Activated T-helper 2 cell treated with anti-CD3 and anti-CD28 coated beads, Interferon-gamma antibody, Interleukin-2, Interleukin-4, amounts not matched to agents 10 μg/mL and 5 μg/mL and 100 μg/mL, durations not matched to agents 14 hours and 24 hours and 36 hours (primary cell): ENCODE results near the gene DNAI1. TPM values are rescaled to one million over a fixed set of nuclear protein-coding genes. Genes with fewer than 3 reads are reported as not detected.

Experiments used
- DNase-seq: peaks from one replicate; pipeline ENCODE4 v3.0.0; 2021; ENCODE audit warnings: low spot score
- H3K27ac Mint-ChIP-seq: one replicate; pipeline ENCODE4 v1.8.0; 2021; ENCODE audit warnings: mixed read lengths
- H3K27me3 Mint-ChIP-seq: one replicate; pipeline ENCODE4 v1.8.0; 2021; ENCODE audit warnings: low read depth, mixed read lengths
- H3K36me3 Mint-ChIP-seq: one replicate; pipeline ENCODE4 v1.8.0; 2021; ENCODE audit warnings: low read depth, mixed read lengths
- H3K4me1 Mint-ChIP-seq: one replicate; pipeline ENCODE4 v1.8.0; 2021; ENCODE audit warnings: low read depth, mixed read lengths
- H3K4me3 Mint-ChIP-seq: one replicate; pipeline ENCODE4 v1.8.0; 2021; ENCODE audit warnings: low read depth, mild to moderate bottlenecking, moderate library complexity, mixed read lengths
- H3K9me3 Mint-ChIP-seq: one replicate; pipeline ENCODE4 v1.8.0; 2021; ENCODE audit warnings: mixed read lengths
- intact Hi-C: fragments of 100-400 bp; cut with micrococcal nuclease; formaldehyde crosslinking; loops from one replicate; pipeline ENCODE4 v1.15.1; 2023
- total RNA-seq: library from RNA; stranded (reverse); gene quantifications from 2 replicates; pipeline ENCODE4 v1.2.3, GENCODE V29; 2022

The DNAI1 gene
- total RNA-seq, 1 donor from 2014 or later = not detected

- H3K4me3 Mint-ChIP-seq = no peak overlapping the region
Measured at GRCh38 chr9:34456151-34456550, 2.5 kb upstream of the DNAI1 start.

GRCh38 chr9:34456746-34457145, 1.9 kb upstream of the DNAI1 start:
- Mint-ChIP-seq H3K4me1 (peaks cover 46% of the 10 kb centered on the region), H3K36me3 (no peaks in the 10 kb centered on the region), H3K27ac (no peak overlapping the region), H3K4me3 (peak overlapping the region; percentile 88), H3K9me3 (no peaks in the 10 kb centered on the region), H3K27me3 (peaks cover 16% of the 10 kb centered on the region)
- intact Hi-C loops = loop anchor here (5.0 to 10.0 kb wide), 4 partner anchors 156 to 1162 kb away; partner anchors contain the start of genes ATOSB, DNAJB5, NFX1 and RPP25L
- no peak for DNase-seq

More at GRCh38 chr9:34456151-34456550, 2.5 kb upstream of the DNAI1 start:
- Mint-ChIP-seq H3K27ac (no peak overlapping the region), H3K27me3 (peaks cover 10% of the 10 kb centered on the region), H3K36me3 (no peaks in the 10 kb centered on the region), H3K4me1 (peaks cover 47% of the 10 kb centered on the region), H3K9me3 (no peaks in the 10 kb centered on the region)
- no peak for DNase-seq
- intact Hi-C loops = loop anchor here (5.0 to 10.0 kb wide), 4 partner anchors 156 to 1161 kb away; partner anchors contain the start of genes ATOSB, DNAJB5, NFX1 and RPP25L

- Mint-ChIP-seq H3K27ac (peak overlapping the region; percentile 53), H3K27me3 (peaks cover 17% of the 10 kb centered on the region), H3K4me1 (peaks cover 43% of the 10 kb centered on the region), H3K36me3 (no peaks in the 10 kb centered on the region), H3K4me3 (peak overlapping the region; percentile 88), H3K9me3 (no peaks in the 10 kb centered on the region)
- intact Hi-C loops = loop anchor here (1.0 to 10.0 kb wide), 6 partner anchors 155 to 1163 kb away; partner anchors contain the start of genes ATOSB, DCAF12, DNAJB5 and NFX1
- no peak for DNase-seq
Measured at GRCh38 chr9:34457266-34458012, 1.2 kb upstream of the DNAI1 start.

GRCh38 chr9:34458959-34459340, 345 bp downstream of the DNAI1 start:
- intact Hi-C loops = loop anchor here (1.0 to 10.0 kb wide), 6 partner anchors 153 to 1164 kb away; partner anchors contain the start of genes ATOSB, DCAF12, DNAJB5 and NFX1
- peaks cover 43% of the 10 kb centered on the region for H3K4me1 Mint-ChIP-seq
- DNase-seq = no peak
- H3K4me3 Mint-ChIP-seq = peak overlapping the region; percentile 77
- H3K27me3 Mint-ChIP-seq = peaks cover 17% of the 10 kb centered on the region
- H3K27ac Mint-ChIP-seq = no peak overlapping the region
- H3K9me3 Mint-ChIP-seq = no peaks in the 10 kb centered on the region
- H3K36me3 Mint-ChIP-seq = no peaks in the 10 kb centered on the region

DNA sequence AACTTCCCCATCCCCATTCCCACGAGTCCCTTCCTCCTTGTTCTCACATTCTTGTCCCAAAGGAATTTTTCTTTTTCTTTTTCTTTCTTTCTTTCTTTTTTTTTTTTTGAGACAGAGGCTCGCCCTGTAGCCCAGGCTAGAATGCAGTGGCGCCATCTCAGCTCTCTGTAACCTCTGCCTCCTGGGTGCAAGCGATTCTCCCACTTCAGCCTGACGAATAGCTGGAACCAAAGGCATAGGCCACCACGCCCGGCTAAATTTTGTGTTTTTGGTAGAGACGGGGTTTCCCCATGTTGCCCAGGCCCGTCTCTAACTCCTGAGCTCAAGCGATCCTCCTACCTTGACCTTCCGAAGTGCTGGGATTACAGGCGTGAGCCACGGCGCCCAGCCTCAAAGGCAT, 751 bp downstream of the DNAI1 start:
- Mint-ChIP-seq H3K9me3 (no peaks in the 10 kb centered on the region), H3K36me3 (no peaks in the 10 kb centered on the region), H3K27ac (no peak overlapping the region), H3K4me3 (peak overlapping the region; percentile 77), H3K4me1 (peaks cover 43% of the 10 kb centered on the region), H3K27me3 (peaks cover 17% of the 10 kb centered on the region)
- DNase-seq = no peak
- intact Hi-C loops = loop anchor here (2.0 to 10.0 kb wide), 5 partner anchors 153 to 1165 kb away; partner anchors contain the start of genes ATOSB, DNAJB5, NFX1 and RPP25L

DNA sequence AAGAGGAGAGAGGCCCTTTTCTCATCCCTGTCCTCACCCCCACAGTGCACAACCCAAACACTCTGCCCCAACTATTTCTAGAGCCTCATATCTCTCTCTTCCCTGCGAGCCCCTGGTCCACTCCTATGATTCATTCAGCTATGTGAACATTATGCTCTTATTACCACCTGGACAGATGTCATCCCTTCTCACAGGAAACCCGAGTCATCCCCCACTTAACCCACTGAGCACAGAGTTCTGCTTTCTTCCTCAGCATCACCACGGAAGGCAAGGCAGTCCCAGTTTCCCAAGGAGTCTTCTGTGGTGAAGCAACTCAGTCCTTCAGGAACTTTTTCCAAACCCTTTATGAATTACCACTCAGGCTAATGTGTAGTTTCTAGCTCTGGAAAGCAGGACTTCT, 1.3 kb downstream of the DNAI1 start:
- no peak for DNase-seq
- intact Hi-C loops = loop anchor here (2.0 to 10.0 kb wide), 5 partner anchors 152 to 1165 kb away; partner anchors contain the start of genes ATOSB, DNAJB5, NFX1 and RPP25L
- H3K9me3 Mint-ChIP-seq = no peaks in the 10 kb centered on the region
- H3K27me3 Mint-ChIP-seq = peaks cover 17% of the 10 kb centered on the region
- H3K4me3 Mint-ChIP-seq = no peak overlapping the region
- H3K36me3 Mint-ChIP-seq = no peaks in the 10 kb centered on the region
- peaks cover 37% of the 10 kb centered on the region for H3K4me1 Mint-ChIP-seq
- H3K27ac Mint-ChIP-seq = no peak overlapping the region

DNA sequence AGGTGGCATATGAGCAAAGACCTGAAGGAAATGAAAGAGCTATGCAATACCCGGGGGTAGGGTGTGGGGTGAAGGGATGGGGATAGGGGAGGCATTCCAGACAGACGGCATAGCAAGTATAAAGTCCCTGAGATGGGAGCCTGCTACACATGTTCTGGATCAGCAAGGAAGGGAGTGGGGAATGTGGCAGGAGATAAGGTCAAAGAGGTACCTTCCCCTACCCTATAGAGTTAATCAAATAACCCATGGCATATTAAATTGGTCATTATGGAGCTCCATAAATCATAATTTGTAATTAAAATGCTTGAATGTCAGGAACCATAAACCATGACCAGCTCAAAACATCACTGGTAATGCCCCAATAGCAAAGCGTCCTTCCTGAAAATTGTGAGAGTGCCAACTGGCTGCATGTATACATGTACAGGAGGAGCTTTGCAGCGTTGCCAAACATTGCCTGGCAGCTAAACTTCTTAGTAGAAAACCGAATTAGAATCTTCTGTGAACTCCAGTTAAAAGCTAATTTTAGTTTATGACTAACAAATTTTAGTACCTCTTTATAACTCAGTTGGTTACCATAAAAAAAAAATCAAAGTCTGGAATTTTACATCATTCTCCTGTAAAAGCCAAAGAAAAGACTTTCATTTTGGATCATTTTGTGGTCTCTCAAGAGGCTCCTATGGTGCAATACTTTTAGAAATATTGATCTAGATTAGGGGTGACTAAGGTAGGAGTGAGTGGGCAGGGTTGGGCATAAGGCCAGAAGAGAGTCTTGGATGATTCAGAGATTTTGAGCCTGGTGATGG, 4.7 kb downstream of the DNAI1 start:
- Mint-ChIP-seq H3K4me3 (no peak overlapping the region), H3K27me3 (peaks cover 23% of the 10 kb centered on the region), H3K4me1 (peaks cover 20% of the 10 kb centered on the region), H3K9me3 (no peaks in the 10 kb centered on the region), H3K36me3 (no peaks in the 10 kb centered on the region), H3K27ac (no peak overlapping the region)
- intact Hi-C loops = loop anchor here (1.0 to 2.0 kb wide), 3 partner anchors 38 to 83 kb away; no protein-coding TSS in a partner anchor
- DNase-seq = no peak

DNA sequence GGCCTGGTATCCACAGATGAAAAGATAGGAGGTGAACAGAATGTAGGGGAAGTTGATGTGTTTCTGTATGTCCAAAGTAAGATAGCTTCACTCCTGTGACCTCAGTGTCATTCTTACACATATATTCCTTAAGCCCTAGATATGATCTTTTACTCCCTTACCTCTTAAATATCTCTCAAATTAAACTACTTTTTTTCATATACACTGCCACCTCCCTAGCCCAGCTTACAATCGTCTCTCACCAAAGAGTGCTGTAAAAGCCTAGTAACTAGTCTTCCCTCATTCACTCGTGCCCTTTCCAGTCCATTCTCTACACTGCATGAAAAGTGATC, 5.3 kb downstream of the DNAI1 start:
- Mint-ChIP-seq H3K36me3 (no peaks in the 10 kb centered on the region), H3K27ac (no peak overlapping the region), H3K4me3 (no peak overlapping the region), H3K9me3 (no peaks in the 10 kb centered on the region), H3K27me3 (peaks cover 24% of the 10 kb centered on the region), H3K4me1 (peaks cover 16% of the 10 kb centered on the region)
- intact Hi-C loops = loop anchor here (1.0 to 2.0 kb wide), 3 partner anchors 37 to 84 kb away; no protein-coding TSS in a partner anchor
- no peak for DNase-seq

GRCh38 chr9:34464571-34464970, 6.0 kb downstream of the DNAI1 start:
- peaks cover 13% of the 10 kb centered on the region for H3K4me1 Mint-ChIP-seq

GRCh38 chr9:34465468-34465867, 6.9 kb downstream of the DNAI1 start:
- Mint-ChIP-seq H3K9me3 (no peaks in the 10 kb centered on the region), H3K27me3 (peaks cover 15% of the 10 kb centered on the region), H3K4me1 (peaks cover 9% of the 10 kb centered on the region), H3K4me3 (no peak overlapping the region), H3K27ac (no peak overlapping the region), H3K36me3 (no peaks in the 10 kb centered on the region)
- intact Hi-C loops = no loop called here
- DNase-seq = no peak

More at GRCh38 chr9:34464571-34464970, 6.0 kb downstream of the DNAI1 start:
- intact Hi-C loops = no loop called here
- no peak for DNase-seq
- Mint-ChIP-seq H3K36me3 (no peaks in the 10 kb centered on the region), H3K27me3 (peaks cover 21% of the 10 kb centered on the region), H3K4me3 (no peak overlapping the region), H3K27ac (no peak overlapping the region), H3K9me3 (no peaks in the 10 kb centered on the region)

- intact Hi-C loops = no loop called here
- no peak for DNase-seq
- Mint-ChIP-seq H3K4me1 (no peaks in the 10 kb centered on the region), H3K36me3 (no peaks in the 10 kb centered on the region), H3K27ac (no peak overlapping the region), H3K27me3 (peaks cover 17% of the 10 kb centered on the region), H3K9me3 (no peaks in the 10 kb centered on the region), H3K4me3 (no peak overlapping the region)
Measured at GRCh38 chr9:34475097-34475496, 16.5 kb downstream of the DNAI1 start.

GRCh38 chr9:34477541-34477940, 18.9 kb downstream of the DNAI1 start:
- H3K27me3 Mint-ChIP-seq = peaks cover 15% of the 10 kb centered on the region
- H3K4me3 Mint-ChIP-seq = no peak overlapping the region
- intact Hi-C loops = no loop called here
- no peaks in the 10 kb centered on the region for H3K36me3 Mint-ChIP-seq
- no peaks in the 10 kb centered on the region for H3K9me3 Mint-ChIP-seq
- H3K4me1 Mint-ChIP-seq = no peaks in the 10 kb centered on the region
- H3K27ac Mint-ChIP-seq = no peak overlapping the region
- DNase-seq = no peak
